PFSK-1 (cell line): ENCODE measurements around the gene VSTM4.

ENCODE experiments used
- POLR2AphosphoS5 ChIP-seq: IDR thresholded peaks from 2 replicates; pipeline ENCODE4 v1.6.1; 2012; ENCODE audit warnings: low read depth, mild to moderate bottlenecking, control low read depth, low read length, moderate library complexity
- REST ChIP-seq, 2 experiments: IDR thresholded peaks; 2 replicates each; pipeline versions ENCODE4 v1.6.1 to v1.8.0; 2011 to 2012; ENCODE audit warnings: low read depth in 2 of 2, low read length in 2 of 2, control low read depth in 1 of 2, inconsistent platforms in 1 of 2, mild to moderate bottlenecking in 1 of 2, moderate library complexity in 1 of 2; ENCODE audit not compliant: insufficient read depth in 1 of 2
- SIN3A ChIP-seq: IDR thresholded peaks from 2 replicates; pipeline ENCODE4 v1.6.1; 2012; ENCODE audit warnings: mild to moderate bottlenecking, low read length, moderate library complexity, borderline replicate concordance; ENCODE audit not compliant: insufficient read depth
- TAF1 ChIP-seq: IDR thresholded peaks from 2 replicates; pipeline ENCODE4 v1.6.1; 2012; ENCODE audit warnings: low read length, control low read depth, borderline replicate concordance; ENCODE audit not compliant: insufficient read depth

GRCh38 chr10:49079072-49079471 lies 36.2 kb downstream of the VSTM4 start:
- TF ChIP-seq REST (IDR thresholded peaks at IDR 0.05; ENCODE audit: insufficient read depth in 1 of 2, low read depth in 2 of 2, low read length in 2 of 2) (no peak), TAF1 (no peak), POLR2AphosphoS5 (no peak), SIN3A (no peak)
